HCT116 (cell line): ENCODE measurements around the gene MED27.

Source experiments
- EGR1 ChIP-seq: IDR thresholded peaks from 2 replicates; pipeline ENCODE4 v1.6.1; 2012; ENCODE audit warnings: low read depth
- EZH2phosphoT487 ChIP-seq: fragments of 200-600 bp; IDR thresholded peaks from 2 replicates; pipeline ENCODE4 v1.6.1; 2018; ENCODE audit warnings: antibody characterized with exemption, borderline replicate concordance
- FOSL1 ChIP-seq: IDR thresholded peaks from 2 replicates; pipeline ENCODE4 v1.6.1; 2012; ENCODE audit warnings: low read depth
- JUND ChIP-seq: IDR thresholded peaks from 2 replicates; pipeline ENCODE4 v1.6.1; 2012
- POLR2AphosphoS5 ChIP-seq: IDR thresholded peaks from 2 replicates; pipeline ENCODE4 v1.6.1; 2011; ENCODE audit warnings: mild to moderate bottlenecking, low read depth, low read length, moderate library complexity
- SP1 ChIP-seq: IDR thresholded peaks from 2 replicates; pipeline ENCODE4 v1.6.1; 2012; ENCODE audit warnings: low read depth
- YY1 ChIP-seq: IDR thresholded peaks from 2 replicates; pipeline ENCODE4 v1.6.1; 2011; ENCODE audit warnings: low read length, low read depth, moderate library complexity, mild to moderate bottlenecking; ENCODE audit not compliant: insufficient replicate concordance; ENCODE audit errors: extremely low read depth
- TF ChIP-seq, protein P1 (sequence below), 3 experiments: fragments of 200-600 bp in 1 of 3; sonication (generic) in 1 of 3; IDR thresholded peaks in 2 of 3; conservative IDR thresholded peaks in 1 of 3; 2 replicates each; pipeline ENCODE4 v1.5.1; 2012 to 2017; ENCODE audit warnings: low read depth in 2 of 3, low read length in 2 of 3, antibody characterized with exemption in 1 of 3, borderline replicate concordance in 1 of 3, control low read depth in 1 of 3, mild to moderate bottlenecking in 1 of 3, mixed read lengths in 1 of 3, mixed run types in 1 of 3, moderate library complexity in 1 of 3; ENCODE audit not compliant: insufficient read depth in 1 of 3
- TF ChIP-seq, protein P2 (sequence below): IDR thresholded peaks from 2 replicates; pipeline ENCODE4 v1.6.1; 2011; ENCODE audit warnings: mild to moderate bottlenecking, low read length, moderate library complexity; ENCODE audit not compliant: insufficient replicate concordance; ENCODE audit errors: extremely low read depth

DNA sequence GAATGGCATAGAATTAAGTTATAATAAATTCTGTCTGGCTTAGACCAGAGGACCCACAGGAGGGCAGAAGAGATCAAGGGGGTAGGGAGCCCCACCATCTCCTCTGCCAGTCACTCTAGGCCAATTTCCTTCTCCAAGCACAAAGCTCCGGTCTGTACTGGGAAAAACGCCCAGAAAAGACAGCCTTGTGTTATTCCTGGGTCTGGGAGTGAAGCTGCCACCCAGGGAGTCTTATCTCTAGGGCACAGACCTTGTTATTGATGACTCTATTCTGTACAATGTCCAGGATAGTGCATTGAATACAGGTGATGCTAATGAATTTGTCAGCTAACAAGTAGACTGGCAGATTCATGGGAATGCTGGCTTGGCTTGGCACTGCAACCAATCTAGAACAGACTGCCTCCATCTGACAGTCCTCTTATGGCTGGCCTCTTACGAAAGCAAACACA is 60.7 kb downstream of the MED27 start:
- TF ChIP-seq, protein P1, sequence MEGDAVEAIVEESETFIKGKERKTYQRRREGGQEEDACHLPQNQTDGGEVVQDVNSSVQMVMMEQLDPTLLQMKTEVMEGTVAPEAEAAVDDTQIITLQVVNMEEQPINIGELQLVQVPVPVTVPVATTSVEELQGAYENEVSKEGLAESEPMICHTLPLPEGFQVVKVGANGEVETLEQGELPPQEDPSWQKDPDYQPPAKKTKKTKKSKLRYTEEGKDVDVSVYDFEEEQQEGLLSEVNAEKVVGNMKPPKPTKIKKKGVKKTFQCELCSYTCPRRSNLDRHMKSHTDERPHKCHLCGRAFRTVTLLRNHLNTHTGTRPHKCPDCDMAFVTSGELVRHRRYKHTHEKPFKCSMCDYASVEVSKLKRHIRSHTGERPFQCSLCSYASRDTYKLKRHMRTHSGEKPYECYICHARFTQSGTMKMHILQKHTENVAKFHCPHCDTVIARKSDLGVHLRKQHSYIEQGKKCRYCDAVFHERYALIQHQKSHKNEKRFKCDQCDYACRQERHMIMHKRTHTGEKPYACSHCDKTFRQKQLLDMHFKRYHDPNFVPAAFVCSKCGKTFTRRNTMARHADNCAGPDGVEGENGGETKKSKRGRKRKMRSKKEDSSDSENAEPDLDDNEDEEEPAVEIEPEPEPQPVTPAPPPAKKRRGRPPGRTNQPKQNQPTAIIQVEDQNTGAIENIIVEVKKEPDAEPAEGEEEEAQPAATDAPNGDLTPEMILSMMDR (IDR thresholded peaks at IDR 0.05 in 2 of 3, conservative IDR thresholded peaks at IDR 0.05 in 1 of 3; ENCODE audit: borderline replicate concordance in 1 of 3, insufficient read depth in 1 of 3, low read depth in 2 of 3, low read length in 2 of 3), result no peak
- TF ChIP-seq JUND (no peak), POLR2AphosphoS5 (no peak), EZH2phosphoT487 (no peak), YY1 (no peak), EGR1 (no peak), SP1 (no peak), FOSL1 (no peak)
- TF ChIP-seq, protein P2, sequence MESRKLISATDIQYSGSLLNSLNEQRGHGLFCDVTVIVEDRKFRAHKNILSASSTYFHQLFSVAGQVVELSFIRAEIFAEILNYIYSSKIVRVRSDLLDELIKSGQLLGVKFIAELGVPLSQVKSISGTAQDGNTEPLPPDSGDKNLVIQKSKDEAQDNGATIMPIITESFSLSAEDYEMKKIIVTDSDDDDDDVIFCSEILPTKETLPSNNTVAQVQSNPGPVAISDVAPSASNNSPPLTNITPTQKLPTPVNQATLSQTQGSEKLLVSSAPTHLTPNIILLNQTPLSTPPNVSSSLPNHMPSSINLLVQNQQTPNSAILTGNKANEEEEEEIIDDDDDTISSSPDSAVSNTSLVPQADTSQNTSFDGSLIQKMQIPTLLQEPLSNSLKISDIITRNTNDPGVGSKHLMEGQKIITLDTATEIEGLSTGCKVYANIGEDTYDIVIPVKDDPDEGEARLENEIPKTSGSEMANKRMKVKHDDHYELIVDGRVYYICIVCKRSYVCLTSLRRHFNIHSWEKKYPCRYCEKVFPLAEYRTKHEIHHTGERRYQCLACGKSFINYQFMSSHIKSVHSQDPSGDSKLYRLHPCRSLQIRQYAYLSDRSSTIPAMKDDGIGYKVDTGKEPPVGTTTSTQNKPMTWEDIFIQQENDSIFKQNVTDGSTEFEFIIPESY, result no peak
